C4-2B (cell line): Measurements from ENCODE around the gene HOXB5.

Source experiments
- H3K27ac ChIP-seq: fragments of 450-650 bp; 2 replicates; pipeline ENCODE4 v1.5.1; 2017
- ZFX ChIP-seq: fragments of 450-650 bp; IDR thresholded peaks from 2 replicates; pipeline ENCODE4 v1.6.1; 2017
- TF ChIP-seq, protein P1 (sequence below): fragments of 450-650 bp; conservative IDR thresholded peaks from 2 replicates; pipeline ENCODE4 v1.5.1; 2017; ENCODE audit warnings: mild to moderate bottlenecking

HOXB5 gene

DNA sequence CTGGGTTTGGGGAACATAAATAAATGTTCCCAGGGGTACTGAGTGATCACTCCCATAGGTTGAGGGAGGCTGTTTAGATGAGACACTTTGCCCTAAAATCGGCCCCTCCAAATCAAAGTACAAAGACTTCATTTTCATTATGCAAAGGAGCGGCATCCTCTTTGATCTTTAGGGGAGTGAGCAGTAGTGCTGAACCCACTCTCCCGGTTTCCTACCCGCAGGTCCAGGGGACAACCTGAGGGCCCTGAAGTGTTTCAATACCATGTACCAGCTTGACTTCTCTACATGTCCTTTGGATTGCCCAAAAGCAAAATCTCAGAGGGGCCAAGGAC lies 7.6 kb upstream of the HOXB5 start:
- TF ChIP-seq ZFX = no peak
- TF ChIP-seq, protein P1, sequence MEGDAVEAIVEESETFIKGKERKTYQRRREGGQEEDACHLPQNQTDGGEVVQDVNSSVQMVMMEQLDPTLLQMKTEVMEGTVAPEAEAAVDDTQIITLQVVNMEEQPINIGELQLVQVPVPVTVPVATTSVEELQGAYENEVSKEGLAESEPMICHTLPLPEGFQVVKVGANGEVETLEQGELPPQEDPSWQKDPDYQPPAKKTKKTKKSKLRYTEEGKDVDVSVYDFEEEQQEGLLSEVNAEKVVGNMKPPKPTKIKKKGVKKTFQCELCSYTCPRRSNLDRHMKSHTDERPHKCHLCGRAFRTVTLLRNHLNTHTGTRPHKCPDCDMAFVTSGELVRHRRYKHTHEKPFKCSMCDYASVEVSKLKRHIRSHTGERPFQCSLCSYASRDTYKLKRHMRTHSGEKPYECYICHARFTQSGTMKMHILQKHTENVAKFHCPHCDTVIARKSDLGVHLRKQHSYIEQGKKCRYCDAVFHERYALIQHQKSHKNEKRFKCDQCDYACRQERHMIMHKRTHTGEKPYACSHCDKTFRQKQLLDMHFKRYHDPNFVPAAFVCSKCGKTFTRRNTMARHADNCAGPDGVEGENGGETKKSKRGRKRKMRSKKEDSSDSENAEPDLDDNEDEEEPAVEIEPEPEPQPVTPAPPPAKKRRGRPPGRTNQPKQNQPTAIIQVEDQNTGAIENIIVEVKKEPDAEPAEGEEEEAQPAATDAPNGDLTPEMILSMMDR = no peak
- no peak overlapping the region for H3K27ac ChIP-seq

DNA sequence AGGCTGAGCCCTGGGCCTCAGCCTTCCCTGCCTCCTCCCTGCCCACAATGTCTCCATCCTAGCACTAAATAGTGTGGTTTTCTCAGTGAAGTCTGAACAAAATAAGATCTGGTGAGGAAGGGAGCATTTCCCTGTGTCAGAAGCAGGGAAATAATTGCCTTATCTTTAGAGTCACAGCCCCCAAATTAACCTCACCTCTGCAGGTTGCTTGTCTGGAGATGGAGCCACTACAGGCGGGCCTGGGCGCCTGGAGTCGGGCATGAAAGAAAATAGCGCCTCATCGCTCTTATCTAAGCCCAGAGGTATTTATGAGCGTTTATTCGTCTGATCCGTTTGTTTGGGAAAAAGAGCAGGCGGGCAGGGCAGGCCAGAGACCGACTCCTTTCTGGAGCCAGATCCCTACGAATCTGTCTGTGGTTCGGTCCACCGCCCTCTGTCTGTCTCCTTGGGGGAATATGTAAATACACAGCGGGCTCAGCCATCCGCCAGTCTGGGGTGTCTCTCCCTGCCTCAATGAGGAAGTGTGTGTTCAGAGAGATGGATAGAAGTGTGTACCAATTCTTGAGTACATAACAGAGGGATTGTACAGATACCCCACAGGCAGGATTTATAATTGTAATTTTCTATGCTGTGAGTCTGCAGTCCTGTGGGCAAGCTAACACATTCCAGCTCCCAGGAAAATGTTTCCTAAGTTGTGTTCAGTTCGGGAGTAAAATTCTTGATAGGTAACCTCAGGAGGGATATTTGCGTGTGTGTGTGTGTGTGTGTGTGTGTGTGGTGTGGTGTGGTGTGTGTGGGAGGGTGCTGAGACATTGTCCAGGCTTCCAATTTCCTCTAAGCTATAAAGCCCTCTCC lies 6.9 kb upstream of the HOXB5 start:
- TF ChIP-seq ZFX = no peak
- TF ChIP-seq, protein P1 = no peak
- H3K27ac ChIP-seq = no peak overlapping the region

DNA sequence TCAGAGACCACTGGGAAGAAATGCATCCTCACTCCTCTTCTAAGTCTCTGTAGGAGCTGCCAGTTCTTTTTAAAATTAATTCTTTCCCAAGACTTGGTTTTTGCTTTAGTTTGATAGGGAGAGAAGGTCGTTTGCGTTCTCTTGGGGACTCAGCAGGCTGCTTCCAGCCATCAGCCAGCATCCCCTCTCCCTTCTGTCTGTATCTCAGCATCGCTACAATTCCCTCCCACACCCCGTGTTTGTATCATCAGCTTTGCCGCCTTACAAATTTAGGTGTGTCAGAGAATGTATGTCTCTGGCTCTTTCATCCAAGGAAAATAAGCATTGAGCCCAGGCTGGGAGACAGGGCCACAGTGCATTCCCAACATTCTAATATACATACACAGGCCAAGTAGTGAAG lies 5.8 kb upstream of the HOXB5 start:
- no peak overlapping the region for H3K27ac ChIP-seq
- TF ChIP-seq, protein P1 = no peak
- no peak for TF ChIP-seq ZFX

GRCh38 chr17:48598736-48599135 lies 5.2 kb upstream of the HOXB5 start:
- H3K27ac ChIP-seq = no peak overlapping the region
- TF ChIP-seq, protein P1 = no peak
- no peak for TF ChIP-seq ZFX

DNA sequence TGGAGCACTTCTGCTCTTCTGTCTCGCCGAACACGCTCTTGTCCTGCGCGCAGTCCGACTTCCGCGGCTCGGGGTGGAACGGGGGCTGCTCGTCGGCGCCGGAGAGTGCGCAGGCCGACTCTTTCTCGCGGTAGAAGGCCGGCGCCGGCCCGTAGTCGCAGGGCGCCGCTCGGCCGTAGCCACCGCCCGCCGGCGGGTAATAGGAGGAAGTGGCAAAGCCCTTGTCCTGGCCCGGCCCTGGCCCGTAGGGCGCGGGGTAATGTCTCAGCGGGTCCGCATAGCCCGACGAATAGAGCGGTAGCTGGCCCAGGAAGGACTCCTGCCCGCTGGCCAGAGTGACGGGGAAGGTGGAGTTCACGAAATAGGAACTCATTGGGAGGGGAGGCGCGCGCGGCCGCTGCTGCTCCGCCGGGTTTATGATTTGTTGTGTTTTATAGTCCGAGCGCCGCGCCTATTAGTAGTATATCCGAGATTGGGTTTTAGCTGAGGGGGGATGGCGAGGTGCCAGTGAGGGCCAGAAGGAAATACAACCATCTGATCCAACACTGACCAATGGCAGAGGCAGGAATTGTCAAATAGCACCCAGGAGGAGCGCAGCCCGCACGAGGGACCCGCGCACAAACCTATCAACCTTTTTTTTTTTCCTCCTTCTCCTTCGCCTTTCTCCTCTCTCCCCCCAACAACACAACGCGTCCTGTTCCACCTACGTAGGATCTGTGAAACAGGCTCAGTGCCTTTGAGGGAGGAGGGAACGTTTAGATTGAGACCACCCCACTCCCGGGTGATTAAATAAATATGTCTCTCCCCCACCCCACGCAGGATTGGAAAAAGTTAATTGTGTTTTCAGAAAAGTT lies 4.4 kb upstream of the HOXB5 start:
- peak overlapping the region; percentile 25; the same call in 1 of the 2 replicates for H3K27ac ChIP-seq
- peak; percentile 38; the same call in 1 of the 2 replicates for TF ChIP-seq ZFX
- TF ChIP-seq, protein P1 = no peak

DNA sequence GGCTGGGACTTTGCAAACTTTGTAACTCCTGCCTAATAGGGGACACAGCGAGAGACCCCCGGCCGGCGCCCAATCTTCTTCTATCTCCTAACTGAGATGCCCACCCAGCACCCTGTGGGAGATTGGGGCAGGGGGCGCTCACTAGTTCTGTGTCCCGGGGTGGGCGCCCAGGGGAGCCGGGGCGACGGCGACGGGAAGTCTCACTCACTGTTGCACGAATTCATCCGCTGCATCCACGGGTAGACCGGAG lies 3.9 kb upstream of the HOXB5 start:
- TF ChIP-seq, protein P1 = no peak
- TF ChIP-seq ZFX = no peak
- H3K27ac ChIP-seq = peak overlapping the region; percentile 25; the same call in 1 of the 2 replicates

- TF ChIP-seq ZFX = no peak
- TF ChIP-seq, protein P1 = no peak
- peak overlapping the region; percentile 25; the same call in 1 of the 2 replicates for H3K27ac ChIP-seq
Measured at GRCh38 chr17:48596735-48597527, 3.4 kb upstream of the HOXB5 start.
